Astrocyte of the cerebellum (primary cell): ENCODE measurements around the gene RIF1.

Experiments used
- DNase-seq: peaks from one replicate; pipeline ENCODE4 v3.0.0-alpha.2; 2011; ENCODE audit warnings: low read depth
- H3K4me3 ChIP-seq: 2 replicates; pipeline ENCODE4 v1.5.1; 2011; ENCODE audit warnings: mild to moderate bottlenecking, low read depth, low read length, moderate library complexity
- CTCF ChIP-seq: IDR thresholded peaks from 2 replicates; pipeline ENCODE4 v1.5.1; 2012; ENCODE audit warnings: low read length, low read depth, moderate library complexity, mild to moderate bottlenecking; ENCODE audit errors: missing control alignments
- in situ Hi-C: cut with HindIII; loops from 2 replicates; pipeline ENCODE4 v1.10.0; 2017; ENCODE audit warnings: low sequenced_read_pairs

Gene RIF1

GRCh38 chr2:151438506-151438905 is 28.8 kb downstream of the RIF1 start:
- DNase-seq: no peak
- in situ Hi-C loops: no loop called here
- no peak for TF ChIP-seq CTCF
- no peak overlapping the region for H3K4me3 ChIP-seq

- no peak for DNase-seq
- in situ Hi-C loops: no loop called here
These were observed 29.4 kb downstream of the RIF1 start for GRCh38 chr2:151439127-151439526.

GRCh38 chr2:151459358-151459757 is 49.7 kb downstream of the RIF1 start:
- no peak for TF ChIP-seq CTCF
- no peak overlapping the region for H3K4me3 ChIP-seq
- in situ Hi-C loops: no loop called here
- DNase-seq: no peak

More at GRCh38 chr2:151439127-151439526, 29.4 kb downstream of the RIF1 start:
- no peak for TF ChIP-seq CTCF
- no peak overlapping the region for H3K4me3 ChIP-seq

- in situ Hi-C loops: no loop called here
- no peak overlapping the region for H3K4me3 ChIP-seq
- TF ChIP-seq CTCF: no peak
- DNase-seq: no peak
These were observed 56.1 kb downstream of the RIF1 start for GRCh38 chr2:151465771-151466170.

- in situ Hi-C loops: no loop called here
- no peak overlapping the region for H3K4me3 ChIP-seq
These were observed 60.9 kb downstream of the RIF1 start for GRCh38 chr2:151470556-151470955.

GRCh38 chr2:151472966-151473365 is 63.3 kb downstream of the RIF1 start:
- no peak for DNase-seq
- no peak overlapping the region for H3K4me3 ChIP-seq
- TF ChIP-seq CTCF: no peak
- in situ Hi-C loops: no loop called here

More at GRCh38 chr2:151470556-151470955, 60.9 kb downstream of the RIF1 start:
- no peak for DNase-seq
- no peak for TF ChIP-seq CTCF

GRCh38 chr2:151475071-151475470 is 65.4 kb downstream of the RIF1 start:
- no peak for TF ChIP-seq CTCF
- in situ Hi-C loops: no loop called here
- DNase-seq: no peak
- no peak overlapping the region for H3K4me3 ChIP-seq
